K562 (cell line): Measurements from ENCODE around the gene ZC3H18. TPM values are rescaled to one million over a fixed set of nuclear protein-coding genes. Genes with fewer than 3 reads are reported as not detected.
A peak's percentile ranks its signal among the peaks of the same experiment; 100 is the strongest.

Source experiments
- ADNP ChIP-seq: fragments of 200-800 bp; sonication (Bioruptor generic); IDR thresholded peaks from 2 replicates; pipeline ENCODE4 v1.6.1; 2016; ENCODE audit warnings: missing genetic modification characterization, missing compliant biosample characterization
- ATF7 ChIP-seq: fragments of 450-650 bp; IDR thresholded peaks from 2 replicates; pipeline ENCODE4 v1.7.1; 2014; ENCODE audit warnings: mild to moderate bottlenecking, moderate library complexity
- CREB3L1 ChIP-seq: fragments of 450-650 bp; IDR thresholded peaks from 2 replicates; pipeline ENCODE4 v1.6.1; 2014; ENCODE audit warnings: low read depth, mild to moderate bottlenecking, moderate library complexity, borderline replicate concordance
- ETV6 ChIP-seq, 3 experiments: fragments of 150-350 bp in 1 of 3; sonication (generic) in 1 of 3; formaldehyde crosslinking in 1 of 3; IDR thresholded peaks; 2 replicates each; pipeline versions ENCODE4 v1.6.1 to v1.8.0; 2014 to 2022; ENCODE audit warnings: borderline replicate concordance in 2 of 3, low read depth in 2 of 3, antibody characterized with exemption in 1 of 3, low read length in 1 of 3, mild to moderate bottlenecking in 1 of 3, missing genetic modification reagents in 1 of 3
- HMG20B ChIP-seq: fragments of 250-450 bp; sonication (Bioruptor Pico); IDR thresholded peaks from 2 replicates; pipeline ENCODE4 v1.5.0; 2021; ENCODE audit warnings: mild to moderate bottlenecking
- HMGN3 ChIP-seq: IDR thresholded peaks from 2 replicates; pipeline ENCODE4 v1.6.1; 2011; ENCODE audit warnings: borderline replicate concordance, low read depth, mild to moderate bottlenecking, mixed read lengths, low read length; ENCODE audit not compliant: insufficient read length; ENCODE audit errors: extremely low read depth
- NBN ChIP-seq: fragments of 450-650 bp; IDR thresholded peaks from 2 replicates; pipeline ENCODE4 v1.6.1; 2016; ENCODE audit warnings: low read depth, mild to moderate bottlenecking
- NKRF ChIP-seq: fragments of 450-650 bp; IDR thresholded peaks from 2 replicates; pipeline ENCODE4 v1.6.1; 2016; ENCODE audit warnings: borderline replicate concordance
- PCBP1 ChIP-seq: fragments of 200-400 bp; formaldehyde crosslinking; IDR thresholded peaks from 2 replicates; pipeline ENCODE4 v1.6.1; 2018; ENCODE audit warnings: mild to moderate bottlenecking, low read depth, low read length; ENCODE audit not compliant: poor library complexity, severe bottlenecking
- PHF20 ChIP-seq: fragments of 450-650 bp; IDR thresholded peaks from 2 replicates; pipeline ENCODE4 v1.6.1; 2018; ENCODE audit not compliant: partially characterized antibody
- THAP12 ChIP-seq: fragments of 250-450 bp; sonication (Bioruptor Pico); IDR thresholded peaks from 2 replicates; pipeline ENCODE4 v1.9.0; 2021; ENCODE audit warnings: mild to moderate bottlenecking, inconsistent platforms
- VEZF1 ChIP-seq: fragments of 200-800 bp; sonication (Bioruptor generic); IDR thresholded peaks from 2 replicates; pipeline ENCODE4 v1.6.1; 2017; ENCODE audit warnings: missing genetic modification characterization, missing compliant biosample characterization
- ZBED1 ChIP-seq: IDR thresholded peaks from 2 replicates; pipeline ENCODE4 v1.6.1; 2014
- ZNF398 ChIP-seq: fragments of 250-450 bp; sonication (Bioruptor Pico); IDR thresholded peaks from 2 replicates; pipeline ENCODE4 v1.8.0; 2021; ENCODE audit warnings: moderate library complexity, mild to moderate bottlenecking, inconsistent platforms
- polyA plus RNA-seq, 8 experiments: library from polyadenylated mRNA; depleted of rRNA in 4 of 8; stranded (reverse) in 5 of 8; unstranded in 3 of 8; fragments of >200 nt; fragmentation: Nextera tagmentation in 2 of 8; fragmentation: Illumina TruSeq in 1 of 8; extraction: Ambion mirVana in 2 of 8; extraction: Trizol in 1 of 8; gene quantifications; 2 replicates each; pipeline versions ENCODE4 v1.2.1 to v1.2.3, GENCODE V29; 2011 to 2014; ENCODE audit warnings: inconsistent platforms in 1 of 8, missing spikeins in 1 of 8
- total RNA-seq, 7 experiments: library from RNA; depleted of rRNA in 6 of 7; stranded (reverse); fragments of >200 nt in 6 of 7; fragmentation: Illumina TruSeq in 2 of 7; extraction: Trizol in 2 of 7; gene quantifications; 2 replicates each; pipeline versions ENCODE4 v1.2.1 to v1.2.3, GENCODE V29; 2011 to 2021; ENCODE audit warnings: low replicate concordance in 1 of 7

ZC3H18 gene
- total and polyA plus RNA-seq, 9 of the 15 experiments (the other 6 are each of a cell fraction or from before 2014, with no cell fraction given): 1.7 to 88.7 (median 26.9) TPM

GRCh38 chr16:88569985-88570690 lies at the start of gene ZC3H18 (continued):
- TF ChIP-seq CREB3L1 (peak; percentile 66; the same call in 1 of the 2 replicates), ZBED1 (peak; percentile 36; the same call in 1 of the 2 replicates), VEZF1 (CRISPR knock-in tag) (peak; percentile 95), ADNP (tag) (no peak), NBN (no peak), NKRF (peak; percentile 36; the same call in 1 of the 2 replicates), PCBP1 (peak; percentile 75), HMGN3 (peak; percentile 81), ETV6 (IDR thresholded peaks at IDR 0.05; ENCODE audit: borderline replicate concordance in 1 of 2, low read depth in 2 of 2, low read length in 1 of 2) (peak in 1 of 2 experiments; percentile 67; a peak in 1 of 4 replicates), ETV6 (CRISPR knock-in tag; IDR thresholded peaks at IDR 0.05; ENCODE audit: borderline replicate concordance) (no peak), PHF20 (peak; percentile 98), THAP12 (CRISPR knock-in tag) (no peak; the same call in 1 of the 2 replicates), ZNF398 (CRISPR knock-in tag) (no peak), ATF7 (peak; percentile 85), HMG20B (CRISPR knock-in tag) (no peak)
